K562 (cell line): Measurements from ENCODE around the gene PSME4. TPM values are rescaled to one million over a fixed set of nuclear protein-coding genes. Genes with fewer than 3 reads are reported as not detected.

Experiments
- ATAC-seq: fragments of 200-7000 bp; cut with Tn5 transposase; 3 replicates; pipeline ENCODE4 v1.9.1; 2020; ENCODE audit warnings: moderate library complexity
- BruUV-seq: library from RNA; stranded (reverse); fragments of 400-500 nt; replicated peaks from 2 replicates; lab custom pipeline; 2021; lab: Mats Ljungman, UMichigan
- CTCF ChIA-PET: fragments of 300-600 bp; formaldehyde crosslinking; extraction: SDS; loops from one replicate; lab custom pipeline; 2021; ENCODE audit warnings: low intra/inter-chr PET ratio; lab: Yijun Ruan, JAX
- POLR2A ChIA-PET: fragments of 300-600, 350-650 bp; sonication (Branson Sonifier 250); formaldehyde crosslinking; extraction: SDS; loops from one replicate; lab custom pipeline; 2021; ENCODE audit warnings: antibody characterized with exemption, inconsistent platforms; lab: Yijun Ruan, JAX
- DNase-seq, 4 experiments: peaks; one replicate each; pipeline versions ENCODE4 v3.0.0 to v3.0.0-alpha.2; 2011 to 2018; ENCODE audit warnings: low spot score in 3 of 4, mixed read lengths in 3 of 4; ENCODE audit errors: extremely low read depth in 1 of 4
- FAIRE-seq: peaks from 2 replicates; lab custom pipeline; 2011; peaks lifted over from hg19 to GRCh38; lab: Jason Lieb, UNC
- H2AFZ ChIP-seq: 2 replicates; pipeline ENCODE4 v1.6.0; 2011; ENCODE audit warnings: low read depth, low read length, control low read depth, inconsistent platforms
- H3K27ac ChIP-seq: fragments of 200-600 bp; 3 replicates; pipeline ENCODE4 v1.8.0; 2011; ENCODE audit warnings: low read depth, mild to moderate bottlenecking, control low read depth, inconsistent platforms, low read length, moderate library complexity, mixed read lengths; ENCODE audit errors: extremely low read depth
- H3K27me3 ChIP-seq, 2 experiments: fragments of 300-600 bp in 1 of 2; 2 replicates in 1 of 2; 3 replicates in 1 of 2; pipeline versions ENCODE4 v1.6.0 to v1.8.0; 2011; ENCODE audit warnings: inconsistent platforms in 2 of 2, low read length in 2 of 2, mild to moderate bottlenecking in 1 of 2, mixed read lengths in 1 of 2, moderate library complexity in 1 of 2; ENCODE audit not compliant: control insufficient read depth in 2 of 2, insufficient read depth in 2 of 2
- H3K36me3 ChIP-seq: fragments of 300-600 bp; 3 replicates; pipeline ENCODE4 v1.8.0; 2011; ENCODE audit warnings: mild to moderate bottlenecking, low read length, inconsistent platforms; ENCODE audit not compliant: control insufficient read depth, insufficient read depth
- H3K4me1 ChIP-seq, 2 experiments: fragments of 200-600 bp in 1 of 2; replicated peaks in 1 of 2; 2 replicates in 1 of 2; 3 replicates in 1 of 2; pipeline versions ENCODE4 v1.5.1 to v1.8.0; 2011; ENCODE audit warnings: inconsistent platforms in 2 of 2, low read length in 2 of 2, mild to moderate bottlenecking in 1 of 2, mixed read lengths in 1 of 2, moderate library complexity in 1 of 2; ENCODE audit not compliant: control insufficient read depth in 2 of 2, insufficient read depth in 2 of 2
- H3K4me2 ChIP-seq: 2 replicates; pipeline ENCODE4 v1.6.1; 2011; ENCODE audit warnings: low read length, control low read depth, inconsistent platforms, mixed read lengths; ENCODE audit not compliant: insufficient read depth
- H3K4me3 ChIP-seq: fragments of 200-600 bp; sonication (generic), shearing (Covaris generic); 2 replicates; pipeline ENCODE4 v1.5.1; 2016; ENCODE audit warnings: control low read depth, inconsistent platforms
- H3K79me2 ChIP-seq: fragments of 200-600 bp; 3 replicates; pipeline ENCODE4 v1.8.0; 2011; ENCODE audit warnings: low read length, inconsistent platforms; ENCODE audit not compliant: control insufficient read depth, insufficient read depth
- H3K9ac ChIP-seq, 2 experiments: 2 replicates each; pipeline versions ENCODE4 v1.6.0 to v1.6.1; 2011; ENCODE audit warnings: low read depth in 2 of 2, low read length in 2 of 2, control low read depth in 1 of 2, inconsistent platforms in 1 of 2, mild to moderate bottlenecking in 1 of 2, mixed read lengths in 1 of 2; ENCODE audit not compliant: insufficient read depth in 1 of 2
- H3K9me1 ChIP-seq: one replicate; pipeline ENCODE4 v1.6.0; 2011; ENCODE audit warnings: inconsistent platforms, mild to moderate bottlenecking, low read length, moderate library complexity; ENCODE audit not compliant: control insufficient read depth, insufficient read depth
- H3K9me3 ChIP-seq: replicated peaks from 2 replicates; pipeline ENCODE4 v1.5.1; 2011; ENCODE audit warnings: low read depth, low read length, inconsistent platforms; ENCODE audit not compliant: control insufficient read depth, insufficient read depth
- H4K20me1 ChIP-seq: replicated peaks from 2 replicates; pipeline ENCODE4 v1.6.1; 2011; ENCODE audit warnings: low read length, inconsistent platforms, mixed read lengths; ENCODE audit not compliant: control insufficient read depth, insufficient read depth
- MBD1 ChIP-seq: fragments of 250-450 bp; sonication (Bioruptor Pico); IDR thresholded peaks from 2 replicates; pipeline ENCODE4 v1.8.0; 2022; ENCODE audit warnings: inconsistent platforms
- MYC ChIP-seq, 2 experiments: fragments of 250-450 bp in 1 of 2; sonication (Bioruptor Pico) in 1 of 2; IDR thresholded peaks; 2 replicates each; pipeline versions ENCODE4 v1.5.1 to v1.6.1; 2012 to 2021; ENCODE audit warnings: low read depth in 2 of 2, borderline replicate concordance in 1 of 2, improper control_type of control experiment in 1 of 2, low read length in 1 of 2, mild to moderate bottlenecking in 1 of 2, moderate library complexity in 1 of 2
- PTRF ChIP-seq: fragments of 450-650 bp; IDR thresholded peaks from 2 replicates; pipeline ENCODE4 v1.6.1; 2016; ENCODE audit warnings: mild to moderate bottlenecking, missing genetic modification characterization, missing compliant biosample characterization
- SRSF7 ChIP-seq: fragments of 200-400 bp; formaldehyde crosslinking; optimal IDR thresholded peaks from 2 replicates; pipeline ENCODE3; 2017; ENCODE audit warnings: mild to moderate bottlenecking, low read depth, low read length
- XRCC3 ChIP-seq: fragments of 450-650 bp; IDR thresholded peaks from 2 replicates; pipeline ENCODE4 v1.6.1; 2017; ENCODE audit warnings: mild to moderate bottlenecking, moderate library complexity
- YBX1 ChIP-seq: fragments of 450-650 bp; IDR thresholded peaks from 2 replicates; pipeline ENCODE4 v1.7.1; 2016; ENCODE audit warnings: mild to moderate bottlenecking
- ZNF766 ChIP-seq: fragments of 200-800 bp; sonication (Bioruptor generic); conservative IDR thresholded peaks from 2 replicates; pipeline ENCODE4 v1.6.1; 2016; ENCODE audit warnings: missing genetic modification characterization, missing compliant biosample characterization
- ZNF778 ChIP-seq: fragments of 450-650 bp; formaldehyde crosslinking; IDR thresholded peaks from 2 replicates; pipeline ENCODE4 v1.4.0; 2020; ENCODE audit warnings: mild to moderate bottlenecking, moderate library complexity
- WGBS: fragments of 100-300 bp; shearing (Covaris generic); methylation state at CpG from one replicate; pipeline ENCODE4 v1.1.6; 2016; ENCODE audit warnings: low coverage, mixed read lengths; ENCODE audit not compliant: insufficient coverage; ENCODE audit errors: missing lambda C conversion rate; 5-methylcytosine and 5-hydroxymethylcytosine counted together
- in situ Hi-C: fragments of 300-500 bp; cut with MboI; formaldehyde crosslinking; loops from 4 replicates; pipeline ENCODE4 v1.15.0; 2018; ENCODE audit warnings: inconsistent platforms, mixed read lengths
- intact Hi-C: fragments of 100-400 bp; cut with micrococcal nuclease; formaldehyde crosslinking; loops from 2 replicates; pipeline ENCODE4 v1.14.2; 2022
- polyA plus RNA-seq, 8 experiments: library from polyadenylated mRNA; depleted of rRNA in 4 of 8; stranded (reverse) in 5 of 8; unstranded in 3 of 8; fragments of >200 nt; fragmentation: Nextera tagmentation in 2 of 8; fragmentation: Illumina TruSeq in 1 of 8; extraction: Ambion mirVana in 2 of 8; extraction: Trizol in 1 of 8; gene quantifications; 2 replicates each; pipeline versions ENCODE4 v1.2.1 to v1.2.3, GENCODE V29; 2011 to 2014; ENCODE audit warnings: inconsistent platforms in 1 of 8, missing spikeins in 1 of 8
- total RNA-seq, 7 experiments: library from RNA; depleted of rRNA in 6 of 7; stranded (reverse); fragments of >200 nt in 6 of 7; fragmentation: Illumina TruSeq in 2 of 7; extraction: Trizol in 2 of 7; gene quantifications; 2 replicates each; pipeline versions ENCODE4 v1.2.1 to v1.2.3, GENCODE V29; 2011 to 2021; ENCODE audit warnings: low replicate concordance in 1 of 7
- TF ChIP-seq, protein P1 (sequence below): sonication (generic); formaldehyde crosslinking; IDR thresholded peaks from 2 replicates; pipeline ENCODE4 v1.8.0; 2022; ENCODE audit warnings: mild to moderate bottlenecking, missing genetic modification reagents
- TF ChIP-seq, protein P2 (sequence below): sonication (generic); formaldehyde crosslinking; IDR thresholded peaks from 2 replicates; pipeline ENCODE4 v1.4.0; 2020; ENCODE audit warnings: mild to moderate bottlenecking, missing genetic modification reagents
- TF ChIP-seq, protein P3 (sequence below): conservative IDR thresholded peaks from 2 replicates; pipeline ENCODE4 v1.6.1; 2011; ENCODE audit warnings: low read depth, mild to moderate bottlenecking, low read length; ENCODE audit not compliant: control insufficient read depth

Gene PSME4
- total and polyA plus RNA-seq, 9 of the 15 experiments (the other 6 are each of a cell fraction or from before 2014, with no cell fraction given): 24.3 to 77.8 (median 40.5) TPM

DNA sequence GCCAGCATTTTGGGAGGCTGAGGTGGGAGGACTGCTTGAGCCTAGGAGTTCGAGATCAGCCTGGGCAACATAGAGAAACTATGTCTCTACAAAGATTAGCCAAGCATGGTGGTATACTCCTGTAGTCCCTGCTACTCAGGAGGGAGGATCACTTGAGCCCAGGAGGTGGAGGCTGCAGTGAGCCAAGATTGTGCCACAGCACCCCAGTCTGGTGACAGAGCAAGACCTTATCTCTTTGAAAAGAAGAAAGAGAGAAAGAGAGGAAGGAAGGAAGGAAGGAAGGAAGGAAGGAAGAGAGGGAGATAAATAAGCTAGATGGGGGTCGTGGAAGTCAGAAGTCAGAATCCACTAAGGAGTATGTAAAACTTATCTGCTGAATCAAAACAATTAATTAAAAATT lies 127.2 kb downstream of the PSME4 start:
- POLR2A ChIA-PET: no interaction called here
- intact Hi-C loops (no loop called here), in situ Hi-C loops (no loop called here)
- Histone ChIP-seq H2AFZ (no peak overlapping the region), H3K9me1 (no peaks in the 10 kb centered on the region), H3K9me3 (no peaks in the 10 kb centered on the region), H4K20me1 (no peaks in the 10 kb centered on the region), H3K9ac (no peak overlapping the region), H3K4me1 (no peaks in the 10 kb centered on the region; a peak in 2 of 5 replicates), H3K4me3 (no peak overlapping the region), H3K27me3 (no peaks in the 10 kb centered on the region), H3K79me2 (no peaks in the 10 kb centered on the region), H3K27ac (no peak overlapping the region), H3K4me2 (no peak overlapping the region), H3K36me3 (no peaks in the 10 kb centered on the region)
- FAIRE-seq (no peak), DNase-seq (peak in 1 of 4 experiments; percentile 20), ATAC-seq (peak; percentile 70)
- CTCF ChIA-PET: no interaction called here
- WGBS: 10% methylated on average over 1 of the region's 2 CpGs
- no TSS peak for BruUV-seq
- TF ChIP-seq ZNF778 (CRISPR knock-in tag) (no peak), ZNF766 (CRISPR knock-in tag) (no peak), SRSF7 (no peak), PTRF (tag) (no peak), YBX1 (no peak), MBD1 (CRISPR knock-in tag) (no peak), MYC (IDR thresholded peaks at IDR 0.05; ENCODE audit: low read depth, low read length) (no peak), MYC (CRISPR knock-in tag; IDR thresholded peaks at IDR 0.05; ENCODE audit: borderline replicate concordance, low read depth) (no peak), XRCC3 (no peak)
- TF ChIP-seq, protein P1, sequence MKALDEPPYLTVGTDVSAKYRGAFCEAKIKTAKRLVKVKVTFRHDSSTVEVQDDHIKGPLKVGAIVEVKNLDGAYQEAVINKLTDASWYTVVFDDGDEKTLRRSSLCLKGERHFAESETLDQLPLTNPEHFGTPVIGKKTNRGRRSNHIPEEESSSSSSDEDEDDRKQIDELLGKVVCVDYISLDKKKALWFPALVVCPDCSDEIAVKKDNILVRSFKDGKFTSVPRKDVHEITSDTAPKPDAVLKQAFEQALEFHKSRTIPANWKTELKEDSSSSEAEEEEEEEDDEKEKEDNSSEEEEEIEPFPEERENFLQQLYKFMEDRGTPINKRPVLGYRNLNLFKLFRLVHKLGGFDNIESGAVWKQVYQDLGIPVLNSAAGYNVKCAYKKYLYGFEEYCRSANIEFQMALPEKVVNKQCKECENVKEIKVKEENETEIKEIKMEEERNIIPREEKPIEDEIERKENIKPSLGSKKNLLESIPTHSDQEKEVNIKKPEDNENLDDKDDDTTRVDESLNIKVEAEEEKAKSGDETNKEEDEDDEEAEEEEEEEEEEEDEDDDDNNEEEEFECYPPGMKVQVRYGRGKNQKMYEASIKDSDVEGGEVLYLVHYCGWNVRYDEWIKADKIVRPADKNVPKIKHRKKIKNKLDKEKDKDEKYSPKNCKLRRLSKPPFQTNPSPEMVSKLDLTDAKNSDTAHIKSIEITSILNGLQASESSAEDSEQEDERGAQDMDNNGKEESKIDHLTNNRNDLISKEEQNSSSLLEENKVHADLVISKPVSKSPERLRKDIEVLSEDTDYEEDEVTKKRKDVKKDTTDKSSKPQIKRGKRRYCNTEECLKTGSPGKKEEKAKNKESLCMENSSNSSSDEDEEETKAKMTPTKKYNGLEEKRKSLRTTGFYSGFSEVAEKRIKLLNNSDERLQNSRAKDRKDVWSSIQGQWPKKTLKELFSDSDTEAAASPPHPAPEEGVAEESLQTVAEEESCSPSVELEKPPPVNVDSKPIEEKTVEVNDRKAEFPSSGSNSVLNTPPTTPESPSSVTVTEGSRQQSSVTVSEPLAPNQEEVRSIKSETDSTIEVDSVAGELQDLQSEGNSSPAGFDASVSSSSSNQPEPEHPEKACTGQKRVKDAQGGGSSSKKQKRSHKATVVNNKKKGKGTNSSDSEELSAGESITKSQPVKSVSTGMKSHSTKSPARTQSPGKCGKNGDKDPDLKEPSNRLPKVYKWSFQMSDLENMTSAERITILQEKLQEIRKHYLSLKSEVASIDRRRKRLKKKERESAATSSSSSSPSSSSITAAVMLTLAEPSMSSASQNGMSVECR (CRISPR knock-in tag): no peak
- TF ChIP-seq, protein P2, sequence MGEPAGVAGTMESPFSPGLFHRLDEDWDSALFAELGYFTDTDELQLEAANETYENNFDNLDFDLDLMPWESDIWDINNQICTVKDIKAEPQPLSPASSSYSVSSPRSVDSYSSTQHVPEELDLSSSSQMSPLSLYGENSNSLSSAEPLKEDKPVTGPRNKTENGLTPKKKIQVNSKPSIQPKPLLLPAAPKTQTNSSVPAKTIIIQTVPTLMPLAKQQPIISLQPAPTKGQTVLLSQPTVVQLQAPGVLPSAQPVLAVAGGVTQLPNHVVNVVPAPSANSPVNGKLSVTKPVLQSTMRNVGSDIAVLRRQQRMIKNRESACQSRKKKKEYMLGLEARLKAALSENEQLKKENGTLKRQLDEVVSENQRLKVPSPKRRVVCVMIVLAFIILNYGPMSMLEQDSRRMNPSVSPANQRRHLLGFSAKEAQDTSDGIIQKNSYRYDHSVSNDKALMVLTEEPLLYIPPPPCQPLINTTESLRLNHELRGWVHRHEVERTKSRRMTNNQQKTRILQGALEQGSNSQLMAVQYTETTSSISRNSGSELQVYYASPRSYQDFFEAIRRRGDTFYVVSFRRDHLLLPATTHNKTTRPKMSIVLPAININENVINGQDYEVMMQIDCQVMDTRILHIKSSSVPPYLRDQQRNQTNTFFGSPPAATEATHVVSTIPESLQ (CRISPR knock-in tag): no peak
- TF ChIP-seq, protein P3, sequence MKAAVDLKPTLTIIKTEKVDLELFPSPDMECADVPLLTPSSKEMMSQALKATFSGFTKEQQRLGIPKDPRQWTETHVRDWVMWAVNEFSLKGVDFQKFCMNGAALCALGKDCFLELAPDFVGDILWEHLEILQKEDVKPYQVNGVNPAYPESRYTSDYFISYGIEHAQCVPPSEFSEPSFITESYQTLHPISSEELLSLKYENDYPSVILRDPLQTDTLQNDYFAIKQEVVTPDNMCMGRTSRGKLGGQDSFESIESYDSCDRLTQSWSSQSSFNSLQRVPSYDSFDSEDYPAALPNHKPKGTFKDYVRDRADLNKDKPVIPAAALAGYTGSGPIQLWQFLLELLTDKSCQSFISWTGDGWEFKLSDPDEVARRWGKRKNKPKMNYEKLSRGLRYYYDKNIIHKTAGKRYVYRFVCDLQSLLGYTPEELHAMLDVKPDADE: no peak
